OCI-LY7 (cell line): ENCODE data around the gene AVPR2. TPM values are rescaled to one million over a fixed set of nuclear protein-coding genes. Genes with fewer than 3 reads are reported as not detected.

Experiments
- BruUV-seq: library from RNA; stranded (reverse); fragments of 400-500 nt; replicated peaks from 2 replicates; lab custom pipeline; 2021; lab: Mats Ljungman, UMichigan
- CTCF ChIA-PET: fragments of 300-600 bp; sonication (Branson Sonifier 250); formaldehyde crosslinking; loops from one replicate; lab custom pipeline; 2022; ENCODE audit warnings: antibody characterized with exemption; ENCODE audit not compliant: unreplicated experiment; lab: Charles Lee
- POLR2A ChIA-PET: fragments of 300-600 bp; sonication (Branson Sonifier 250); formaldehyde crosslinking; loops from one replicate; lab custom pipeline; 2022; ENCODE audit warnings: antibody characterized with exemption; lab: Charles Lee
- DNase-seq: peaks from one replicate; pipeline ENCODE4 v3.0.0-alpha.2; 2015; ENCODE audit warnings: low spot score
- H2AFZ ChIP-seq: fragments of 200-600 bp; sonication (generic), shearing (Covaris generic); 2 replicates; pipeline ENCODE4 v1.6.1; 2014; ENCODE audit warnings: mild to moderate bottlenecking, antibody characterized with exemption, low read length, moderate library complexity
- H3K27ac ChIP-seq: fragments of 200-600 bp; sonication (generic); 2 replicates; pipeline ENCODE4 v1.5.1; 2014; ENCODE audit warnings: mixed run types, low read depth, mild to moderate bottlenecking, moderate library complexity, low read length, inconsistent platforms; ENCODE audit not compliant: poor library complexity, severe bottlenecking
- H3K36me3 ChIP-seq: fragments of 200-600 bp; sonication (generic); 2 replicates; pipeline ENCODE4 v1.6.1; 2014; ENCODE audit warnings: mild to moderate bottlenecking, antibody characterized with exemption, low read length, moderate library complexity, mixed read lengths; ENCODE audit not compliant: insufficient read depth
- H3K4me1 ChIP-seq: fragments of 200-600 bp; sonication (generic); 2 replicates; pipeline ENCODE4 v1.5.1; 2014; ENCODE audit warnings: mild to moderate bottlenecking, low read length; ENCODE audit not compliant: insufficient read depth, poor library complexity, severe bottlenecking
- H3K4me2 ChIP-seq: fragments of 200-600 bp; sonication (generic); 2 replicates; pipeline ENCODE4 v1.6.1; 2014; ENCODE audit warnings: mild to moderate bottlenecking, low read length
- H3K4me3 ChIP-seq: fragments of 200-600 bp; sonication (generic); 2 replicates; pipeline ENCODE4 v1.5.1; 2014; ENCODE audit warnings: mild to moderate bottlenecking, low read depth, low read length; ENCODE audit not compliant: poor library complexity, severe bottlenecking
- H3K79me2 ChIP-seq: fragments of 200-600 bp; sonication (generic); 2 replicates; pipeline ENCODE4 v1.6.1; 2016; ENCODE audit warnings: low read depth, mild to moderate bottlenecking, low read length, moderate library complexity, mixed read lengths; ENCODE audit not compliant: insufficient read depth
- H3K9me2 ChIP-seq: fragments of 200-600 bp; sonication (generic); 2 replicates; pipeline ENCODE4 v1.6.1; 2016; ENCODE audit warnings: mild to moderate bottlenecking, low read length, mixed read lengths; ENCODE audit not compliant: insufficient read depth
- H3K9me3 ChIP-seq: fragments of 200-600 bp; sonication (generic); 2 replicates; pipeline ENCODE4 v1.6.1; 2014; ENCODE audit warnings: mild to moderate bottlenecking, mixed run types, low read length, mixed read lengths
- H4K20me1 ChIP-seq: fragments of 200-600 bp; sonication (generic); 2 replicates; pipeline ENCODE4 v1.6.1; 2014; ENCODE audit warnings: mild to moderate bottlenecking, antibody characterized with exemption, low read length, moderate library complexity, mixed read lengths; ENCODE audit not compliant: insufficient read depth
- EZH2phosphoT487 ChIP-seq: fragments of 200-600 bp; sonication (generic); IDR thresholded peaks from 2 replicates; pipeline ENCODE4 v1.6.1; 2018; ENCODE audit warnings: low read depth, borderline replicate concordance, mild to moderate bottlenecking, mixed run types, antibody characterized with exemption, low read length, moderate library complexity, mixed read lengths
- intact Hi-C: fragments of 100-400 bp; cut with micrococcal nuclease; formaldehyde crosslinking; loops from one replicate; pipeline ENCODE4 v1.10.0; 2022; ENCODE audit not compliant: unreplicated experiment
- total RNA-seq, 2 experiments: library from RNA; depleted of rRNA in 1 of 2; stranded (reverse); fragments of >200 nt in 1 of 2; shearing (Covaris generic) in 1 of 2; gene quantifications; 2 replicates each; pipeline ENCODE4 v1.2.3, GENCODE V29; 2014 to 2022
- TF ChIP-seq, protein P1 (sequence below): fragments of 200-600 bp; sonication (generic); conservative IDR thresholded peaks from 2 replicates; pipeline ENCODE4 v1.5.1; 2014; ENCODE audit warnings: mild to moderate bottlenecking, antibody characterized with exemption, low read length, moderate library complexity, mixed read lengths

Gene AVPR2
- total RNA-seq, 2 experiments from 2014 or later, result 0.09 TPM; not detected in 1

DNA sequence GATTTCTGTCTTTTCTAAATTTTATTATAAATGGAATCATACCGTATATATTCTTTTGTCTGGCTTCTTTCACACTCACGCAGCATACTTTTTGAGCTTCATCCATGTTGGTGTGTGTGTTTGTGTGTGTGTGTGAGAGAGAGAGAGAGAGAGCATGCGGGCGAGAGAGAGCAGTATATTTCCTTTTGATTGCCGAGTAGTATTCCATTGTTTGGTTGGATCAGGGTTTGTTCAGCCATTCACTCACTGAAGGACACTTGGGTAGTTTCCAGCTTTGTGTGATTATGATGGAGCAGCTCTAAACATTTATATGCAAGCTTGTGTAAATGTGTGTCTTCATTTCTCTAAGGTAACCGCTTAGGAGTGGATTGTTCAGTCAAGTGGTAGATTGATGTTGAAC lies 15.3 kb upstream of the AVPR2 start:
- TF ChIP-seq, protein P1, sequence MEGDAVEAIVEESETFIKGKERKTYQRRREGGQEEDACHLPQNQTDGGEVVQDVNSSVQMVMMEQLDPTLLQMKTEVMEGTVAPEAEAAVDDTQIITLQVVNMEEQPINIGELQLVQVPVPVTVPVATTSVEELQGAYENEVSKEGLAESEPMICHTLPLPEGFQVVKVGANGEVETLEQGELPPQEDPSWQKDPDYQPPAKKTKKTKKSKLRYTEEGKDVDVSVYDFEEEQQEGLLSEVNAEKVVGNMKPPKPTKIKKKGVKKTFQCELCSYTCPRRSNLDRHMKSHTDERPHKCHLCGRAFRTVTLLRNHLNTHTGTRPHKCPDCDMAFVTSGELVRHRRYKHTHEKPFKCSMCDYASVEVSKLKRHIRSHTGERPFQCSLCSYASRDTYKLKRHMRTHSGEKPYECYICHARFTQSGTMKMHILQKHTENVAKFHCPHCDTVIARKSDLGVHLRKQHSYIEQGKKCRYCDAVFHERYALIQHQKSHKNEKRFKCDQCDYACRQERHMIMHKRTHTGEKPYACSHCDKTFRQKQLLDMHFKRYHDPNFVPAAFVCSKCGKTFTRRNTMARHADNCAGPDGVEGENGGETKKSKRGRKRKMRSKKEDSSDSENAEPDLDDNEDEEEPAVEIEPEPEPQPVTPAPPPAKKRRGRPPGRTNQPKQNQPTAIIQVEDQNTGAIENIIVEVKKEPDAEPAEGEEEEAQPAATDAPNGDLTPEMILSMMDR, result no peak
- no peak for TF ChIP-seq EZH2phosphoT487
- H3K27ac ChIP-seq, result no peak overlapping the region
- POLR2A ChIA-PET, result no interaction called here
- H2AFZ ChIP-seq, result no peak overlapping the region
- no peak overlapping the region for H3K4me2 ChIP-seq
- H3K4me1 ChIP-seq, result no peaks in the 10 kb centered on the region
- no peaks in the 10 kb centered on the region for H4K20me1 ChIP-seq
- no TSS peak for BruUV-seq
- intact Hi-C loops, result loop anchor here (10.0 kb wide), 1 partner anchor 64 kb away; no protein-coding TSS in a partner anchor
- CTCF ChIA-PET, result no interaction called here
- H3K9me3 ChIP-seq, result no peaks in the 10 kb centered on the region
- H3K79me2 ChIP-seq, result no peaks in the 10 kb centered on the region
- no peaks in the 10 kb centered on the region for H3K9me2 ChIP-seq
- no peak overlapping the region for H3K4me3 ChIP-seq
- H3K36me3 ChIP-seq, result no peaks in the 10 kb centered on the region
- DNase-seq, result no peak

DNA sequence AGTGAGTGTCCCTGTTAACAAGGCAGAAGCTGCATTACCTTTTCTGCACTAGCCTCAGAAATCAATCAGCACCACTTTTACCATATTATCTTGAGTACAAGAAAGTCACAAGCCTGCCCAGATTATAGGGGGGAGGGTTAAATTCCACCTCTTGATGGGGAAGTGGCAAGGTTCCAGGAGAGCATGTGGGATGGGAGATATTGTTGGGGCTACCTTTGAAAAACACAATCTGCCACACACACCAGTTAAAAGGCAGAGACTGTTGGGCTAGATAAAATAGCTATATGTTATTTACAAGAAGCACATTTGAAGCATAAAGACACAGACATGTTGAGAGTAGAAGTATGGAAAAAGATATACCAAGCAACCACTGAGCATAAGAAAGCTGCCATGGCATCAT lies 6.6 kb upstream of the AVPR2 start:
- TF ChIP-seq, protein P1, result no peak
- TF ChIP-seq EZH2phosphoT487, result no peak
- POLR2A ChIA-PET, result no interaction called here

DNA sequence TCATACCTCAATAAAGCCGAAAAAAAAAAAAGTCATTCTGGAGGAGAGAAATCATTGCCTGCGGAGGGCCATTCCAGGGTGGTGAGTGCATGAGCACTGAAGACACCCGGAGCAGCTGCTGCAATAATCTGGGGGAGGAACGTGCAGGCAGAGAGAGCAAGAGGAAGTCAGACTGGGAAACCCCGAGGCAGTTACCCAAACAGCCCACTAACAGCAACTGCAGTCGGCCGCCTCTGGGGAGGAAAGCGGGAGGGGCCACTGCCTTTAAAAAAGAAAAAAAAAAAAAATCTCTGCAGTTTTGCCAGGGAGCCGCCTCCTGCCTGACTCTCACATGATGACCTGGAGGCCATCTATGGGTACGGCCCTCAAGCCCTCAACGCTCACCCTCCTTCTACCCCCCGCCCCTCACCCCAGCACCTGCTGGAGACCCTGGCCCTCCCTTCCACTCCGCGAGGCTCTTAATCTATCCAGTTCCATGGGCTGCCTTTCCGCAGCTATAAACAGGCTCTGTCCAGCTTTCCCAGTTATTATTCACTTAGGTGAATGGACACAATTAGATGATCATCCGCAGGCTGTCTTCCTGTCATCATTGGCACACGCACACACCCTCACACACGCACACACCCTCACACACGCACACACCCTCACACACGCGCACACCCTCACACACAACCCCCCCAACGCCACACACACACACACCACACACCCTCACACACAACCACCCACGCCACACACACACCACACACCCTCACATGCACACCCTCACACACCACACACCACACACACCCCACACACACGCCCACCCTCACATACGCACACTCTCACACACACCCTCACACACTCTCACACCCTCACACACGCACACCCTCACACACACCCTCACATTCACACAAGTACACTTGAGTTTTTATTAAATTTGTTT lies 3.4 kb upstream of the AVPR2 start:
- Histone ChIP-seq H3K36me3 (no peaks in the 10 kb centered on the region), H4K20me1 (no peaks in the 10 kb centered on the region), H3K4me2 (peak overlapping the region; percentile 48), H3K27ac (peak overlapping the region; percentile 65), H3K9me2 (no peaks in the 10 kb centered on the region), H3K9me3 (no peaks in the 10 kb centered on the region), H3K4me1 (peaks cover 43% of the 10 kb centered on the region), H3K79me2 (no peaks in the 10 kb centered on the region), H2AFZ (peak overlapping the region; percentile 64; the same call in 1 of the 2 replicates), H3K4me3 (peak overlapping the region; percentile 7)
- TF ChIP-seq, protein P1, result no peak
- TF ChIP-seq EZH2phosphoT487, result no peak
- BruUV-seq, result no TSS peak
- POLR2A ChIA-PET, result interaction anchor here (0.7 to 1.4 kb wide), 3 partner anchors 10 to 172 kb away, joined by 3 to 5 read pairs (median 3); partner anchors contain the start of gene ARHGAP4
- CTCF ChIA-PET, result no interaction called here
- intact Hi-C loops, result no loop called here
- peak; percentile 87 for DNase-seq

More for the DNA sequence above, 6.6 kb upstream of the AVPR2 start:
- no peaks in the 10 kb centered on the region for H4K20me1 ChIP-seq
- intact Hi-C loops, result no loop called here
- H3K4me1 ChIP-seq, result peaks cover 27% of the 10 kb centered on the region
- H3K9me2 ChIP-seq, result no peaks in the 10 kb centered on the region
- BruUV-seq, result no TSS peak
- no peaks in the 10 kb centered on the region for H3K79me2 ChIP-seq
- CTCF ChIA-PET, result no interaction called here
- H3K36me3 ChIP-seq, result no peaks in the 10 kb centered on the region
- H3K27ac ChIP-seq, result no peak overlapping the region
- no peaks in the 10 kb centered on the region for H3K9me3 ChIP-seq
- DNase-seq, result no peak
- H2AFZ ChIP-seq, result no peak overlapping the region
- H3K4me3 ChIP-seq, result no peak overlapping the region
- no peak overlapping the region for H3K4me2 ChIP-seq
